Prostate gland (tissue), 2 donors: ENCODE data around the gene NT5C1B.

ENCODE experiments used
- POLR2AphosphoS5 ChIP-seq: sonication (generic); formaldehyde crosslinking; IDR thresholded peaks from one replicate; pipeline ENCODE4 v1.6.1; 2017; ENCODE audit warnings: antibody characterized with exemption
- TF ChIP-seq, protein P1 (sequence below), 4 experiments: fragments of 200-600 bp in 2 of 4; fragments of 450-650 bp in 2 of 4; sonication (generic) in 2 of 4; IDR thresholded peaks; 1 replicate in 3 of 4; 2 replicates in 1 of 4; pipeline ENCODE4 v1.5.1; 2016 to 2019; ENCODE audit warnings: antibody characterized with exemption in 4 of 4, mild to moderate bottlenecking in 2 of 4, moderate library complexity in 2 of 4

DNA sequence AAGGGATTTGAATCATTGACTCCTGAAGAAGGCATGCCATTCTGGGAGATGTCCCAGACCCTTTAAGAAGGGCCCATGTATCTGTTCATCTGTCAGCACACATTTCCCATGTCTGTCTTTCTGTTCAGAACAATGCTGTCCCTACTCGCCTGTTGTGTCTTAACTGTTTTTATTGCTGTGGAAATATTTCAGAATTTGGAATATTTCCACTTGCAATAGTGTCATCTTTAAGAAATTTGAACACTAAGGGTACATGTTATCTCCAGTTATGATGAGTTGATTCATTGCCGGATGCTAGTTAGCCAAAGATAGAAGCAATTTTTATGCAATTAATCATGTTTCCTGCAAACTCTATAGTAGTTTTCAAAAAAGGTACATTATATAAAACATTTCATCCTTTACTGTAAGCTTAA, 36.9 kb upstream of the NT5C1B start:
- no peak for TF ChIP-seq POLR2AphosphoS5
- TF ChIP-seq, protein P1, sequence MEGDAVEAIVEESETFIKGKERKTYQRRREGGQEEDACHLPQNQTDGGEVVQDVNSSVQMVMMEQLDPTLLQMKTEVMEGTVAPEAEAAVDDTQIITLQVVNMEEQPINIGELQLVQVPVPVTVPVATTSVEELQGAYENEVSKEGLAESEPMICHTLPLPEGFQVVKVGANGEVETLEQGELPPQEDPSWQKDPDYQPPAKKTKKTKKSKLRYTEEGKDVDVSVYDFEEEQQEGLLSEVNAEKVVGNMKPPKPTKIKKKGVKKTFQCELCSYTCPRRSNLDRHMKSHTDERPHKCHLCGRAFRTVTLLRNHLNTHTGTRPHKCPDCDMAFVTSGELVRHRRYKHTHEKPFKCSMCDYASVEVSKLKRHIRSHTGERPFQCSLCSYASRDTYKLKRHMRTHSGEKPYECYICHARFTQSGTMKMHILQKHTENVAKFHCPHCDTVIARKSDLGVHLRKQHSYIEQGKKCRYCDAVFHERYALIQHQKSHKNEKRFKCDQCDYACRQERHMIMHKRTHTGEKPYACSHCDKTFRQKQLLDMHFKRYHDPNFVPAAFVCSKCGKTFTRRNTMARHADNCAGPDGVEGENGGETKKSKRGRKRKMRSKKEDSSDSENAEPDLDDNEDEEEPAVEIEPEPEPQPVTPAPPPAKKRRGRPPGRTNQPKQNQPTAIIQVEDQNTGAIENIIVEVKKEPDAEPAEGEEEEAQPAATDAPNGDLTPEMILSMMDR (IDR thresholded peaks at IDR 0.05) = no peak
